OCI-LY7 (cell line): ENCODE results near the gene OCSTAMP.

Experiments used
- EZH2phosphoT487 ChIP-seq: fragments of 200-600 bp; sonication (generic); IDR thresholded peaks from 2 replicates; pipeline ENCODE4 v1.6.1; 2018; ENCODE audit warnings: low read depth, borderline replicate concordance, mild to moderate bottlenecking, mixed run types, antibody characterized with exemption, low read length, moderate library complexity, mixed read lengths
- TF ChIP-seq, protein P1 (sequence below): fragments of 200-600 bp; sonication (generic); conservative IDR thresholded peaks from 2 replicates; pipeline ENCODE4 v1.5.1; 2014; ENCODE audit warnings: mild to moderate bottlenecking, antibody characterized with exemption, low read length, moderate library complexity, mixed read lengths

DNA sequence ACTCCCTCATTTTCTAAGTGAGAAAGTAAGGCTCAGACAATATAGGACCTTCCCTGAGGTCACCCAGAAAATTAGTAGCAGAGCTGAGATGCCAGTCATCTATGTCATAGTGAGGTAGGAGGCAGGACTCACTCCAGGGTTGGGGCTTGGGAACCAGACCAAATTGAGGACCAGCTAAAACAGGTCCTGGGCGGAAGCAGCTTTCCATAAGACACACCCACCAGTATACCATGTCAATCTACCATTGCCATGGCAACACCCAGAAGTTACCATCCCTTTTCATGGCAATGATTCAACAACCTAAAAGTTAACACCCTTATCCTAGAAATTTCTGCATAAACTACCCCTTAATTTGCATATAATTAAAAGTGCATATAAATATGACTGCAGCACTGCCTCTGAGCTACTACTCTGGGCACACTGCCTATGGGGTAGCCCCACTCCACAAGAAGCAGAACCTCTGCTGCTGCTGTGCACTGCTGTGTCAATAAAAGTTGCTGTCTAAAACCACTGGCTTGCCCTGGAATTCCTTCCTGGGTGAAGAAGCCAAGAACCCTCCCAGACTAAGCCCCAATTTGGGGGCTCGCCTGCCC is 30.3 kb upstream of the OCSTAMP start:
- TF ChIP-seq, protein P1, sequence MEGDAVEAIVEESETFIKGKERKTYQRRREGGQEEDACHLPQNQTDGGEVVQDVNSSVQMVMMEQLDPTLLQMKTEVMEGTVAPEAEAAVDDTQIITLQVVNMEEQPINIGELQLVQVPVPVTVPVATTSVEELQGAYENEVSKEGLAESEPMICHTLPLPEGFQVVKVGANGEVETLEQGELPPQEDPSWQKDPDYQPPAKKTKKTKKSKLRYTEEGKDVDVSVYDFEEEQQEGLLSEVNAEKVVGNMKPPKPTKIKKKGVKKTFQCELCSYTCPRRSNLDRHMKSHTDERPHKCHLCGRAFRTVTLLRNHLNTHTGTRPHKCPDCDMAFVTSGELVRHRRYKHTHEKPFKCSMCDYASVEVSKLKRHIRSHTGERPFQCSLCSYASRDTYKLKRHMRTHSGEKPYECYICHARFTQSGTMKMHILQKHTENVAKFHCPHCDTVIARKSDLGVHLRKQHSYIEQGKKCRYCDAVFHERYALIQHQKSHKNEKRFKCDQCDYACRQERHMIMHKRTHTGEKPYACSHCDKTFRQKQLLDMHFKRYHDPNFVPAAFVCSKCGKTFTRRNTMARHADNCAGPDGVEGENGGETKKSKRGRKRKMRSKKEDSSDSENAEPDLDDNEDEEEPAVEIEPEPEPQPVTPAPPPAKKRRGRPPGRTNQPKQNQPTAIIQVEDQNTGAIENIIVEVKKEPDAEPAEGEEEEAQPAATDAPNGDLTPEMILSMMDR = no peak
- no peak for TF ChIP-seq EZH2phosphoT487
